Prostate gland (tissue), 2 donors: ENCODE data around the gene STRA8. TPM values are rescaled to one million over a fixed set of nuclear protein-coding genes. Genes with fewer than 3 reads are reported as not detected.
"Not testable (repeated sequence)": the region's sequence is repeated elsewhere in the genome, so short reads cannot be mapped to it uniquely, and the experiment has no call there.

Experiments used
- DNase-seq: peaks from one replicate; pipeline ENCODE4 v3.0.0-alpha.2; 2019; ENCODE audit warnings: low spot score
- H3K27ac ChIP-seq, 2 donors: fragments of 200-600 bp; sonication (generic); 2 replicates each; pipeline ENCODE4 v1.5.1; 2017 to 2019
- H3K27me3 ChIP-seq: fragments of 200-600 bp; sonication (generic); replicated peaks from 2 replicates; pipeline ENCODE4 v1.5.1; 2019; ENCODE audit not compliant: insufficient read depth
- H3K36me3 ChIP-seq, 2 donors: fragments of 200-600 bp; sonication (generic); 1 replicate in 1 of 2; 2 replicates in 1 of 2; pipeline versions ENCODE4 v1.5.1 to v1.8.1; 2017 to 2019
- H3K4me1 ChIP-seq: fragments of 200-600 bp; sonication (generic); replicated peaks from 2 replicates; pipeline ENCODE4 v1.5.1; 2019
- H3K4me3 ChIP-seq, 2 donors: fragments of 200-600 bp; sonication (generic); 2 replicates each; pipeline ENCODE4 v1.5.1; 2017 to 2019
- H3K9me3 ChIP-seq: fragments of 200-600 bp; sonication (generic); 2 replicates; pipeline ENCODE4 v1.5.1; 2017
- CTCF ChIP-seq, 4 experiments: fragments of 200-600 bp in 2 of 4; fragments of 450-650 bp in 2 of 4; sonication (generic) in 2 of 4; IDR thresholded peaks; 1 replicate in 3 of 4; 2 replicates in 1 of 4; pipeline ENCODE4 v1.5.1; 2016 to 2019; ENCODE audit warnings: antibody characterized with exemption in 4 of 4, mild to moderate bottlenecking in 2 of 4, moderate library complexity in 2 of 4
- POLR2A ChIP-seq: fragments of 450-650 bp; IDR thresholded peaks from one replicate; pipeline ENCODE4 v1.6.1; 2016; ENCODE audit warnings: antibody characterized with exemption, mild to moderate bottlenecking
- POLR2AphosphoS5 ChIP-seq: sonication (generic); formaldehyde crosslinking; IDR thresholded peaks from one replicate; pipeline ENCODE4 v1.6.1; 2017; ENCODE audit warnings: antibody characterized with exemption
- WGBS: methylation state at CpG from one replicate; pipeline ENCODE4 v1.1.5; 2018; 5-methylcytosine and 5-hydroxymethylcytosine counted together
- intact Hi-C: fragments of 100-400 bp; cut with DNase I; formaldehyde crosslinking; loops from one replicate; pipeline ENCODE4 v1.14.2; 2022
- total RNA-seq, 2 donors: library from RNA; depleted of rRNA; stranded (reverse); fragments of >200 nt; gene quantifications; one replicate each; pipeline ENCODE4 v1.1.0, GENCODE V29; 2016

STRA8 gene
- total RNA-seq, 2 donors from 2014 or later, result not detected

GRCh38 chr7:135211179-135211945 lies 22.3 kb upstream of the STRA8 start, which contains the start of gene WDR91:
TSS of gene WDR91 (minus strand) at chr7:135211526. CDS start at chr7:135211502, 24 bp downstream.
- H3K27me3 ChIP-seq, result no peaks in the 10 kb centered on the region
- H3K4me1 ChIP-seq, result no peaks in the 10 kb centered on the region
- DNase-seq, result peak; percentile 96
- H3K27ac ChIP-seq, result peak within 1 kb of the TSS; percentile 89 to 95
- intact Hi-C loops, result loop anchor here (5.0 kb wide), 1 partner anchor 39 kb away; the partner anchor contains the start of gene CYREN
- peak; percentile 82 for TF ChIP-seq POLR2AphosphoS5
- TF ChIP-seq CTCF (IDR thresholded peaks at IDR 0.05), result peak in 1 of 4 experiments; percentile 13
- TF ChIP-seq POLR2A, result peak; percentile 92
- no peaks in the 10 kb centered on the region for H3K36me3 ChIP-seq
- WGBS, result 0% methylated on average over 68 of the region's 82 CpGs
- no peaks in the 10 kb centered on the region for H3K9me3 ChIP-seq
- peak within 1 kb of the TSS; percentile 81 to 86 for H3K4me3 ChIP-seq

GRCh38 chr7:135211946-135212685 lies 21.5 kb upstream of the STRA8 start:
- peak overlapping the region; percentile 89 to 95 for H3K27ac ChIP-seq
- WGBS, result 40% methylated on average over 30 of the region's 30 CpGs
- peak overlapping the region; percentile 81 to 86 for H3K4me3 ChIP-seq
- not testable (repeated sequence) for H3K9me3 ChIP-seq, H3K4me1 ChIP-seq, DNase-seq, H3K27me3 ChIP-seq, H3K36me3 ChIP-seq
- intact Hi-C loops, result loop anchor here (5.0 kb wide), 1 partner anchor 40 kb away; the partner anchor contains the start of gene CYREN

- whole genome bisulfite sequencing, result 50% methylated on average over 2 of the region's 2 CpGs
- Histone ChIP-seq H3K27ac (no peak overlapping the region), H3K36me3 (no peaks in the 10 kb centered on the region), H3K27me3 (no peaks in the 10 kb centered on the region), H3K9me3 (no peaks in the 10 kb centered on the region), H3K4me1 (no peaks in the 10 kb centered on the region), H3K4me3 (no peak overlapping the region)
- TF ChIP-seq CTCF (IDR thresholded peaks at IDR 0.05) (no peak), POLR2AphosphoS5 (no peak), POLR2A (no peak)
- no peak for DNase-seq
- intact Hi-C loops, result loop anchor here (5.0 kb wide), 1 partner anchor 42 kb away; the partner anchor contains the start of gene CYREN
Measured at GRCh38 chr7:135213831-135214230, 19.8 kb upstream of the STRA8 start.

GRCh38 chr7:135215180-135215579 lies 18.5 kb upstream of the STRA8 start:
- H3K36me3 ChIP-seq, result no peaks in the 10 kb centered on the region
- DNase-seq, result no peak
- TF ChIP-seq POLR2AphosphoS5, result no peak
- TF ChIP-seq CTCF (IDR thresholded peaks at IDR 0.05), result no peak
- TF ChIP-seq POLR2A, result no peak
- no peak overlapping the region for H3K4me3 ChIP-seq
- H3K27me3 ChIP-seq, result no peaks in the 10 kb centered on the region
- no peaks in the 10 kb centered on the region for H3K4me1 ChIP-seq
- 78% methylated on average over 4 of the region's 4 CpGs for WGBS
- intact Hi-C loops, result no loop called here
- H3K9me3 ChIP-seq, result no peaks in the 10 kb centered on the region
- no peak overlapping the region for H3K27ac ChIP-seq

GRCh38 chr7:135215698-135216097 lies 17.9 kb upstream of the STRA8 start:
- H3K27me3 ChIP-seq, result no peaks in the 10 kb centered on the region
- TF ChIP-seq POLR2AphosphoS5, result no peak
- TF ChIP-seq CTCF (IDR thresholded peaks at IDR 0.05), result no peak
- TF ChIP-seq POLR2A, result no peak
- no peak overlapping the region for H3K4me3 ChIP-seq
- WGBS, result 66% methylated on average over 3 of the region's 3 CpGs
- no peak overlapping the region for H3K27ac ChIP-seq
- H3K9me3 ChIP-seq, result no peaks in the 10 kb centered on the region
- no peaks in the 10 kb centered on the region for H3K36me3 ChIP-seq
- DNase-seq, result no peak
- intact Hi-C loops, result no loop called here
- no peaks in the 10 kb centered on the region for H3K4me1 ChIP-seq
